Bronchus fibroblast of lung (primary cell): ENCODE measurements around the gene USP54. TPM values are rescaled to one million over a fixed set of nuclear protein-coding genes. Genes with fewer than 3 reads are reported as not detected.

Experiments
- total RNA-seq: library from RNA; depleted of rRNA; stranded (reverse); fragments of >200 nt; gene quantifications from 2 replicates; pipeline ENCODE4 v1.2.3, GENCODE V29; 2015

USP54 gene, protein sequence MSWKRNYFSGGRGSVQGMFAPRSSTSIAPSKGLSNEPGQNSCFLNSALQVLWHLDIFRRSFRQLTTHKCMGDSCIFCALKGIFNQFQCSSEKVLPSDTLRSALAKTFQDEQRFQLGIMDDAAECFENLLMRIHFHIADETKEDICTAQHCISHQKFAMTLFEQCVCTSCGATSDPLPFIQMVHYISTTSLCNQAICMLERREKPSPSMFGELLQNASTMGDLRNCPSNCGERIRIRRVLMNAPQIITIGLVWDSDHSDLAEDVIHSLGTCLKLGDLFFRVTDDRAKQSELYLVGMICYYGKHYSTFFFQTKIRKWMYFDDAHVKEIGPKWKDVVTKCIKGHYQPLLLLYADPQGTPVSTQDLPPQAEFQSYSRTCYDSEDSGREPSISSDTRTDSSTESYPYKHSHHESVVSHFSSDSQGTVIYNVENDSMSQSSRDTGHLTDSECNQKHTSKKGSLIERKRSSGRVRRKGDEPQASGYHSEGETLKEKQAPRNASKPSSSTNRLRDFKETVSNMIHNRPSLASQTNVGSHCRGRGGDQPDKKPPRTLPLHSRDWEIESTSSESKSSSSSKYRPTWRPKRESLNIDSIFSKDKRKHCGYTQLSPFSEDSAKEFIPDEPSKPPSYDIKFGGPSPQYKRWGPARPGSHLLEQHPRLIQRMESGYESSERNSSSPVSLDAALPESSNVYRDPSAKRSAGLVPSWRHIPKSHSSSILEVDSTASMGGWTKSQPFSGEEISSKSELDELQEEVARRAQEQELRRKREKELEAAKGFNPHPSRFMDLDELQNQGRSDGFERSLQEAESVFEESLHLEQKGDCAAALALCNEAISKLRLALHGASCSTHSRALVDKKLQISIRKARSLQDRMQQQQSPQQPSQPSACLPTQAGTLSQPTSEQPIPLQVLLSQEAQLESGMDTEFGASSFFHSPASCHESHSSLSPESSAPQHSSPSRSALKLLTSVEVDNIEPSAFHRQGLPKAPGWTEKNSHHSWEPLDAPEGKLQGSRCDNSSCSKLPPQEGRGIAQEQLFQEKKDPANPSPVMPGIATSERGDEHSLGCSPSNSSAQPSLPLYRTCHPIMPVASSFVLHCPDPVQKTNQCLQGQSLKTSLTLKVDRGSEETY (N-terminal part only)
- 3.7 and 4.4 TPM in 2 replicates for total RNA-seq

DNA sequence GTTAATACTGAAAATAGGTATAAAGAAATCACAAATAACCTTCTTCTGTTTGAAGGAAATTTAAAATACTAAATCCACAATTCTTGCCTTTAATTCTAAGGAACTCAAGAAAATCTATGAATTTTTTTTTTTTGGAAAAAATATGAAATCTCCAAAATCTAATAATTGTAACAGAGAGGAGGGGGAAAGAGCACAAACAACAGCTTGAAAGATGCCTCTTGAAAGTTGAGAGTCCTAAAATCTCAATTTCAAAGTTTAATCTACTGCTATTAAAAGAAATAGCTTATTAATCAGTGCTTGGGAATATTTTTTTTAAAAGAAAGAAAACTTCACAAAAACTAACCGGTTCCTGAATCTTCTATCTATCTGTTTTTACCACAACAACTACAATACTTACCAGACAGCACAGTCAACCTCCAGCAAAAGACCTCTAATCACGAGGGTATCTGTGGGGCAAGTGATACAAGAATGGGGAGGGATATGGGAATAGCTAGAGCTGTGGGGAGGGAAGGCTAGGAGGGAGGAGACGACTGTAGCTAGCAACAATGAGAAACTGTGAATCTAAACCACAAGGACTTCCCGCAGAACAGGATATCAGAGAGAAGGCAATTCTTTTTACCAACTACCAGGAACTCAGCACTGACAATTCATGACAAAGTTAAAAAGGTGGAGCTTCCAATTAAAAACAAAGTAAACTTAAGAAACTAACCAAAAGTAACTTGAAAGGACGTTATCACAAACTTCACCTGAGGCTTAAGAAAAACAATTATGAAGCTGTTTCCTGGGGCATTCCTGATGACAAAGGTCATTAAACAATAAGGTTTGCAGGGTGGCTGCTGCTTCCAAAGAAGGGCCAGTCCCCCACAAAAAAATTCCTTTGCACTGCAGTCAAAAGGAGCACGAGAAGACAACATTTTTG, at the start of gene USP54:
Gene USP54, minus strand, starts transcription at position 462 of the 919 bp plus-strand sequence. CDS start 15,684 bp downstream, outside the sequence.

DNA sequence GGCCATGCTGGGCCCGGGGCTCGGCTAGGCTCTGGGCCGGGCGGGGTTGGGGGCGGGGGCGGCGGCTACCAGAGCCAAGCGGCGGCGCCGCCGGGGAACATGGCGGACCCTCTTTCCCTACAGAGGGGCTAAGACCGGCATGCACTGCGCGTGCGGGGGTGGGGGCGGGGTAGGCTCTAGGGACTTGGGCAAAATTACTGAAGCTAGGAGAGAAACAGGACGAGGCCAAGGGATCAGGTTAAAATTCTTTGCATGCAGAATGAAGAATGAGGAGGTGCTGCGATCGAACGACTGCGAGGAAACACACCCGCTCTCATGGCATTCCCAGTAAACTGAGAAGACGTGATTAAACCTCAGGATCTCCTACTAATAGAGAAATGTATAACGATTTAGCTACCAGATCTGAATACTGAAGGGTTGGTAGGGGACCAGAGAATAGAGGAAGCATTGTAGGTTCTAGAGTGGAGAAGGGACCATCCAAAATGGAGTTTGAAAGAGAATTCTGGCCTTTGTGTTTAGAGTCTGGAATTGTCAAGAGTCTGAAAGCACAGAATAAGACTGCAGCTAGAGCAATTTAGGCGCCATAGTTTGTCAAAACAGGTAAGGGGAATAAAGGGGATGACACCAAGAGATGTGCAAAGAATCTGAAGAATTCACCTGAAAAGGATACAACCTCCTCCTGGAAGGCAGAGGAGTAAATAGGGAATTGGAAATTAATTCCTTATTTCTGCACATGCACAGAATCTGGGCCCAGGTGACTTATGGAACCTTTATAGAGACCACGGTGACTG, 95.1 kb downstream of the USP54 start, which contains the start of gene PPP3CB:
Gene PPP3CB, minus strand, starts transcription at position 141 of the 791 bp plus-strand sequence. Its CDS starts 135 bp downstream, at position 6.

Other genes starting within 250 kb of the USP54 start
- under 0.01 and 0.34 TPM in 2 replicates for gene CFAP70, start 232.5 kb downstream of the USP54 start, total RNA-seq
- 98.1 and 107 TPM in 2 replicates for gene ANXA7, start 177.3 kb downstream of the USP54 start, total RNA-seq
- 0.15 and 0.50 TPM in 2 replicates for gene MSS51, start 157.8 kb downstream of the USP54 start, total RNA-seq
- gene PPP3CB, start 95.3 kb downstream of the USP54 start, total RNA-seq: 14.9 and 16.5 TPM in 2 replicates
- gene MYOZ1, start 50.1 kb upstream of the USP54 start, total RNA-seq: 0.15 TPM in 1 of 2 replicates, not detected in the other
- gene SYNPO2L, start 64.7 kb upstream of the USP54 start, total RNA-seq: under 0.01 TPM in 1 of 2 replicates, not detected in the other
- gene AGAP5, start 106.8 kb upstream of the USP54 start, total RNA-seq: 2.5 TPM in 2 replicates
- 62.7 and 70.6 TPM in 2 replicates for gene SEC24C, start 153.0 kb upstream of the USP54 start, total RNA-seq
- gene CHCHD1, start 190.7 kb upstream of the USP54 start, total RNA-seq: 40.7 and 47.4 TPM in 2 replicates
- 40.1 and 45.7 TPM in 2 replicates for gene ZSWIM8, start 194.3 kb upstream of the USP54 start, total RNA-seq
- gene NDST2, start 220.3 kb upstream of the USP54 start, total RNA-seq: 13.1 and 21.9 TPM in 2 replicates